ENCODE results near the gene NAMPT.
"Not testable (repeated sequence)": the region's sequence is repeated elsewhere in the genome, so short reads cannot be mapped to it uniquely, and the experiment has no call there.

Gene NAMPT

GRCh38 chr7:106304568-106304967 lies 19.8 kb upstream of the NAMPT start:
- no peak overlapping the region for H3K4me3 ChIP-seq (replicated peaks; ENCODE audit: low read depth, low read length)
- TF ChIP-seq, protein P1, sequence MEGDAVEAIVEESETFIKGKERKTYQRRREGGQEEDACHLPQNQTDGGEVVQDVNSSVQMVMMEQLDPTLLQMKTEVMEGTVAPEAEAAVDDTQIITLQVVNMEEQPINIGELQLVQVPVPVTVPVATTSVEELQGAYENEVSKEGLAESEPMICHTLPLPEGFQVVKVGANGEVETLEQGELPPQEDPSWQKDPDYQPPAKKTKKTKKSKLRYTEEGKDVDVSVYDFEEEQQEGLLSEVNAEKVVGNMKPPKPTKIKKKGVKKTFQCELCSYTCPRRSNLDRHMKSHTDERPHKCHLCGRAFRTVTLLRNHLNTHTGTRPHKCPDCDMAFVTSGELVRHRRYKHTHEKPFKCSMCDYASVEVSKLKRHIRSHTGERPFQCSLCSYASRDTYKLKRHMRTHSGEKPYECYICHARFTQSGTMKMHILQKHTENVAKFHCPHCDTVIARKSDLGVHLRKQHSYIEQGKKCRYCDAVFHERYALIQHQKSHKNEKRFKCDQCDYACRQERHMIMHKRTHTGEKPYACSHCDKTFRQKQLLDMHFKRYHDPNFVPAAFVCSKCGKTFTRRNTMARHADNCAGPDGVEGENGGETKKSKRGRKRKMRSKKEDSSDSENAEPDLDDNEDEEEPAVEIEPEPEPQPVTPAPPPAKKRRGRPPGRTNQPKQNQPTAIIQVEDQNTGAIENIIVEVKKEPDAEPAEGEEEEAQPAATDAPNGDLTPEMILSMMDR (IDR thresholded peaks at IDR 0.05; ENCODE audit: low read depth, low read length, missing control alignments): no peak
- DNase-seq (ENCODE audit: extremely low read depth, low read depth): no peak

GRCh38 chr7:106298631-106299030 lies 13.8 kb upstream of the NAMPT start:
- H3K4me3 ChIP-seq (replicated peaks; ENCODE audit: low read depth, low read length); DNase-seq (ENCODE audit: extremely low read depth, low read depth): not testable (repeated sequence)

- not testable (repeated sequence) for DNase-seq (ENCODE audit: extremely low read depth, low read depth); H3K4me3 ChIP-seq (replicated peaks; ENCODE audit: low read depth, low read length)
Measured at GRCh38 chr7:106298155-106298554, 13.4 kb upstream of the NAMPT start.

- TF ChIP-seq, protein P1 (IDR thresholded peaks at IDR 0.05; ENCODE audit: low read depth, low read length, missing control alignments): no peak
- no peak overlapping the region for H3K4me3 ChIP-seq (replicated peaks; ENCODE audit: low read depth, low read length)
- DNase-seq (ENCODE audit: extremely low read depth, low read depth): no peak
Measured at GRCh38 chr7:106294334-106294733, 9.6 kb upstream of the NAMPT start.

GRCh38 chr7:106291247-106291646 lies 6.5 kb upstream of the NAMPT start:
- TF ChIP-seq, protein P1 (IDR thresholded peaks at IDR 0.05; ENCODE audit: low read depth, low read length, missing control alignments): no peak
- no peak for DNase-seq (ENCODE audit: extremely low read depth, low read depth)
- H3K4me3 ChIP-seq (replicated peaks; ENCODE audit: low read depth, low read length): no peak overlapping the region

DNA sequence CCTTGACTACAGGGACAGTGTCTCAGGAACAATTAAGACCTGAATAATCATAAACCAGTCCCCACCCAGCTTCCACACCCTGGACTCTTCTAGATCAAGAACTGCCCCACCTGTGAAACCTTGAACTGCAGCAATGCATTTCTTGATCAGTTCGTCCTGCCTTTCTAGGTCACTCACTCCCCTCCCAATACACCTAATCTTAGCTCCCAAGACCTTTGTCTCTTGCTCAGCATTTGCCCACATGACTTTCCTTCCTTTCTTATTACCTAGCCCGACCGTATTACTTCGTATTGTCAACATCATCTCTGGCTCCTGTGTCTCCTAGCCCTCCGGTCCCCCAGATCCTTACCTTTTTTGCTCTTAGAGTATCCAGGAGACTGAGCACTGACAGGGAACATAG lies 5.5 kb upstream of the NAMPT start:
- TF ChIP-seq, protein P1 (IDR thresholded peaks at IDR 0.05; ENCODE audit: low read depth, low read length, missing control alignments): no peak
- no peak overlapping the region for H3K4me3 ChIP-seq (replicated peaks; ENCODE audit: low read depth, low read length)
- DNase-seq (ENCODE audit: extremely low read depth, low read depth): no peak

GRCh38 chr7:106289848-106290247 lies 5.1 kb upstream of the NAMPT start:
- no peak for DNase-seq (ENCODE audit: extremely low read depth, low read depth)
- TF ChIP-seq, protein P1 (IDR thresholded peaks at IDR 0.05; ENCODE audit: low read depth, low read length, missing control alignments): no peak
- H3K4me3 ChIP-seq (replicated peaks; ENCODE audit: low read depth, low read length): no peak overlapping the region

GRCh38 chr7:106288263-106288662 lies 3.5 kb upstream of the NAMPT start:
- TF ChIP-seq, protein P1 (IDR thresholded peaks at IDR 0.05; ENCODE audit: low read depth, low read length, missing control alignments): no peak
- no peak overlapping the region for H3K4me3 ChIP-seq (replicated peaks; ENCODE audit: low read depth, low read length)
- DNase-seq (ENCODE audit: extremely low read depth, low read depth): no peak
